ENCODE measurements around the gene TIMM44.

Gene TIMM44

DNA sequence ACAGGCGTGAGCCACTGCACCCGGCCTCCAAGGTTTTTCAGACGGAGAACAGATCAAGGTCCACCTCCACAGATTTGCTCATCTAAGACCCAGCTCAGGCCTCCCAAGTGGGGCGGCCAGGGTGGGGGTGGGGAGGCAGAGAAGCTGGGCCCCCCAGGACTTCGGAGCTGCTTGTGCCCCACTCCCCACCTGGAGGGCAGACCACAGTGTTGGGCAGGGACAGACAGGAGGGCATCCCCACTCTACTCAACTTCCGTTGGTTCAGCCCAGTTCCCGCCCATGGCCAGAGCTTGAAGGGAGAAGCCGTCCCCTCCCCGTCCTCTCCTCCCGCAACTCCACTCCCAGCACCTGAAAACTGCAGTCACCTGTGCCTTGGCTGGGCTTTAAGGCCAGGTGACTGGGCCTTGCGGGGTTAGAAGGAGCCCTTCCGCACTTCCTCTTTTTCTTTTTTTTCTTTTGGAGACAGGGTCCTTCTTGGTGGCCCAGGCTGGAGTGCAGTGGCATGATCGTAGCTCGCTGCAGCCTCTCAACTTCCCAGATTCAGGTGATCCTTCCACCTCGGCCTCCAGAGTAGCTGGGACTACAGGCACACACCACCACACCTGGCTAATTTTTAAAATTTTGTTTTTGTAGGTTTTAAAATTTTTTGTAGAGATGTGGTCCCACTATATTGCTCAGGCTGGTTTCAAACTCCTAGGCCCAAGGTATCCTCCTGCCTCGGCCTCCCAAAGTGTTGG, 55.9 kb downstream of the TIMM44 start (continued):
- TF ChIP-seq, protein P1, sequence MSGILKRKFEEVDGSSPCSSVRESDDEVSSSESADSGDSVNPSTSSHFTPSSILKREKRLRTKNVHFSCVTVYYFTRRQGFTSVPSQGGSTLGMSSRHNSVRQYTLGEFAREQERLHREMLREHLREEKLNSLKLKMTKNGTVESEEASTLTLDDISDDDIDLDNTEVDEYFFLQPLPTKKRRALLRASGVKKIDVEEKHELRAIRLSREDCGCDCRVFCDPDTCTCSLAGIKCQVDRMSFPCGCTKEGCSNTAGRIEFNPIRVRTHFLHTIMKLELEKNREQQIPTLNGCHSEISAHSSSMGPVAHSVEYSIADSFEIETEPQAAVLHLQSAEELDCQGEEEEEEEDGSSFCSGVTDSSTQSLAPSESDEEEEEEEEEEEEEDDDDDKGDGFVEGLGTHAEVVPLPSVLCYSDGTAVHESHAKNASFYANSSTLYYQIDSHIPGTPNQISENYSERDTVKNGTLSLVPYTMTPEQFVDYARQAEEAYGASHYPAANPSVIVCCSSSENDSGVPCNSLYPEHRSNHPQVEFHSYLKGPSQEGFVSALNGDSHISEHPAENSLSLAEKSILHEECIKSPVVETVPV (CRISPR knock-in tag; IDR thresholded peaks at IDR 0.05) = no peak
- TF ChIP-seq ZNF565 (CRISPR knock-in tag; conservative IDR thresholded peaks at IDR 0.05; ENCODE audit: low read depth) = no peak
- TF ChIP-seq ARNTL (CRISPR knock-in tag; IDR thresholded peaks at IDR 0.05; ENCODE audit: borderline replicate concordance, low read depth) = no peak
- no peak for TF ChIP-seq RARB (CRISPR knock-in tag; IDR thresholded peaks at IDR 0.05)
- TF ChIP-seq, protein P2, sequence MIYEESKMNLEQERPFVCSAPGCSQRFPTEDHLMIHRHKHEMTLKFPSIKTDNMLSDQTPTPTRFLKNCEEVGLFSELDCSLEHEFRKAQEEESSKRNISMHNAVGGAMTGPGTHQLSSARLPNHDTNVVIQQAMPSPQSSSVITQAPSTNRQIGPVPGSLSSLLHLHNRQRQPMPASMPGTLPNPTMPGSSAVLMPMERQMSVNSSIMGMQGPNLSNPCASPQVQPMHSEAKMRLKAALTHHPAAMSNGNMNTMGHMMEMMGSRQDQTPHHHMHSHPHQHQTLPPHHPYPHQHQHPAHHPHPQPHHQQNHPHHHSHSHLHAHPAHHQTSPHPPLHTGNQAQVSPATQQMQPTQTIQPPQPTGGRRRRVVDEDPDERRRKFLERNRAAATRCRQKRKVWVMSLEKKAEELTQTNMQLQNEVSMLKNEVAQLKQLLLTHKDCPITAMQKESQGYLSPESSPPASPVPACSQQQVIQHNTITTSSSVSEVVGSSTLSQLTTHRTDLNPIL (CRISPR knock-in tag; IDR thresholded peaks at IDR 0.05; ENCODE audit: low read depth) = no peak
- TF ChIP-seq ISL1 (CRISPR knock-in tag; IDR thresholded peaks at IDR 0.05) = no peak
- no peak for TF ChIP-seq GLIS3 (CRISPR knock-in tag; IDR thresholded peaks at IDR 0.05)

DNA sequence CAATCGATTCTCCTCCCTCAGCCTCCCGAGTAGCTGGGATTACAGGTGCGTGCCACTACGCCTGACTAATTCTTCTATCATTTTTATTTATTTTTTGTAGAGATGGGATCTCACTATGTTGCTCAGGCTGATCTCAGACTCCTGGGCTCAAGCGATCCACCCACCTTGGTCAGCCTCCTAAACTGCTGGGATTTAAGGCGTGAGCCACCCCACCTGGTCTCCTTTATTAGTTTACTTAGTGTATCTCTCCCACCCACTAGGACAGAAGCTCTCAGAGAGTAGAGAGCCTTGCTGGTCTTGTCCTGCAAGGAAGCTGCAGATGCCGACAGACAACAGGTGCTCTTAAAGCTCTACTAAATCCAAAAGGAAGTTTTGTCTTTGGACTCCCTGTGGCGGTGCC, 57.6 kb downstream of the TIMM44 start:
- TF ChIP-seq GLIS3 (CRISPR knock-in tag; IDR thresholded peaks at IDR 0.05) (no peak), RARB (CRISPR knock-in tag; IDR thresholded peaks at IDR 0.05) (no peak), ISL1 (CRISPR knock-in tag; IDR thresholded peaks at IDR 0.05) (no peak), ZFP3 (CRISPR knock-in tag; IDR thresholded peaks at IDR 0.05) (no peak), ZFP30 (CRISPR knock-in tag; IDR thresholded peaks at IDR 0.05) (no peak), ZC3H10 (CRISPR knock-in tag; IDR thresholded peaks at IDR 0.05) (no peak), ZNF70 (CRISPR knock-in tag; IDR thresholded peaks at IDR 0.05) (no peak), BACH2 (CRISPR knock-in tag; IDR thresholded peaks at IDR 0.05; ENCODE audit: borderline replicate concordance) (no peak)
- TF ChIP-seq, protein P3, sequence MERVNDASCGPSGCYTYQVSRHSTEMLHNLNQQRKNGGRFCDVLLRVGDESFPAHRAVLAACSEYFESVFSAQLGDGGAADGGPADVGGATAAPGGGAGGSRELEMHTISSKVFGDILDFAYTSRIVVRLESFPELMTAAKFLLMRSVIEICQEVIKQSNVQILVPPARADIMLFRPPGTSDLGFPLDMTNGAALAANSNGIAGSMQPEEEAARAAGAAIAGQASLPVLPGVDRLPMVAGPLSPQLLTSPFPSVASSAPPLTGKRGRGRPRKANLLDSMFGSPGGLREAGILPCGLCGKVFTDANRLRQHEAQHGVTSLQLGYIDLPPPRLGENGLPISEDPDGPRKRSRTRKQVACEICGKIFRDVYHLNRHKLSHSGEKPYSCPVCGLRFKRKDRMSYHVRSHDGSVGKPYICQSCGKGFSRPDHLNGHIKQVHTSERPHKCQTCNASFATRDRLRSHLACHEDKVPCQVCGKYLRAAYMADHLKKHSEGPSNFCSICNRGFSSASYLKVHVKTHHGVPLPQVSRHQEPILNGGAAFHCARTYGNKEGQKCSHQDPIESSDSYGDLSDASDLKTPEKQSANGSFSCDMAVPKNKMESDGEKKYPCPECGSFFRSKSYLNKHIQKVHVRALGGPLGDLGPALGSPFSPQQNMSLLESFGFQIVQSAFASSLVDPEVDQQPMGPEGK (CRISPR knock-in tag; IDR thresholded peaks at IDR 0.05; ENCODE audit: borderline replicate concordance) = no peak
- TF ChIP-seq, protein P2 (CRISPR knock-in tag; IDR thresholded peaks at IDR 0.05; ENCODE audit: low read depth) = no peak
- TF ChIP-seq, protein P4, sequence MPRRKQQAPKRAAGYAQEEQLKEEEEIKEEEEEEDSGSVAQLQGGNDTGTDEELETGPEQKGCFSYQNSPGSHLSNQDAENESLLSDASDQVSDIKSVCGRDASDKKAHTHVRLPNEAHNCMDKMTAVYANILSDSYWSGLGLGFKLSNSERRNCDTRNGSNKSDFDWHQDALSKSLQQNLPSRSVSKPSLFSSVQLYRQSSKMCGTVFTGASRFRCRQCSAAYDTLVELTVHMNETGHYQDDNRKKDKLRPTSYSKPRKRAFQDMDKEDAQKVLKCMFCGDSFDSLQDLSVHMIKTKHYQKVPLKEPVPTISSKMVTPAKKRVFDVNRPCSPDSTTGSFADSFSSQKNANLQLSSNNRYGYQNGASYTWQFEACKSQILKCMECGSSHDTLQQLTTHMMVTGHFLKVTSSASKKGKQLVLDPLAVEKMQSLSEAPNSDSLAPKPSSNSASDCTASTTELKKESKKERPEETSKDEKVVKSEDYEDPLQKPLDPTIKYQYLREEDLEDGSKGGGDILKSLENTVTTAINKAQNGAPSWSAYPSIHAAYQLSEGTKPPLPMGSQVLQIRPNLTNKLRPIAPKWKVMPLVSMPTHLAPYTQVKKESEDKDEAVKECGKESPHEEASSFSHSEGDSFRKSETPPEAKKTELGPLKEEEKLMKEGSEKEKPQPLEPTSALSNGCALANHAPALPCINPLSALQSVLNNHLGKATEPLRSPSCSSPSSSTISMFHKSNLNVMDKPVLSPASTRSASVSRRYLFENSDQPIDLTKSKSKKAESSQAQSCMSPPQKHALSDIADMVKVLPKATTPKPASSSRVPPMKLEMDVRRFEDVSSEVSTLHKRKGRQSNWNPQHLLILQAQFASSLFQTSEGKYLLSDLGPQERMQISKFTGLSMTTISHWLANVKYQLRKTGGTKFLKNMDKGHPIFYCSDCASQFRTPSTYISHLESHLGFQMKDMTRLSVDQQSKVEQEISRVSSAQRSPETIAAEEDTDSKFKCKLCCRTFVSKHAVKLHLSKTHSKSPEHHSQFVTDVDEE (CRISPR knock-in tag; IDR thresholded peaks at IDR 0.05) = no peak
- TF ChIP-seq, protein P1 (CRISPR knock-in tag; IDR thresholded peaks at IDR 0.05) = no peak
- ATAC-seq = no peak

DNA sequence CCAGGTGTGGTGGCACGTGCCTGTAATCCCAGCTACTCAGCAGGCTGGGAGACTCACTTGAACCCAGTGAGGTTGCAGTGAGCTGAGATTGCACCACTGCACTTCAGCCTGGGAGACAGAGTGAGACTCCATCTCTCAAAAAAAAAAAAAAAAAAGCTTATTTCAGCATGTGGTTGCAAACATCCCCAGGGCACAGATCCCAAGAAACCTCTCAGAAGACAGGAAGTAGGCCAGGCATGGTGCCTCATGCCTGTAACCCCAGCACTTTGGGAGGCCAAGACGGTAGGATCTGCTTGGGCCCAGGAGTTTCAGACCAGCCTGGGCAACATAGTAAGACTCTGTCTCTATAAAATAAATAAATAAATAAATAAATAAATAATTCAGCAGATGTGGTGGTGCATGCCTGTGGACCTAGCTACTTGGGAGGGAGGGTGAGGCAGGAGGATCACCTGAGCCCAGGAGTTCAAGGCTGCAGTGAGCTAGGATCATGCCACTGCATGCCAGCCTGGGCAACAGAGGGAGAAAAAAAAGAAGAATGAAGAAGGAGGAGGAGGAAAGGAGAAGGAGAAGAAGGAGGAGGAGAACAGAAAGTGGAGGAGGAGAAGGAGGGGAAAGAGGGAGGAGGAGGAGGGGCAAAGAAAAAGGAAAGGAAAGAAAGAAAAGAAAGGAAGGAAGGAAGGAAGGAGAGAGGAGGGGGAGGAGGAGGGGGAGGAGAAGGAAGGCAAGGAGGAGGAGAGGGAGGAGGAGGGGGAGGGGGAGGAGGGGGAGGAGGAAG, 59.5 kb downstream of the TIMM44 start:
- ATAC-seq = no peak

More for the DNA sequence above, 59.5 kb downstream of the TIMM44 start:
- no peak for TF ChIP-seq ZFP30 (CRISPR knock-in tag; IDR thresholded peaks at IDR 0.05)
- no peak for TF ChIP-seq ISL1 (CRISPR knock-in tag; IDR thresholded peaks at IDR 0.05)
- no peak for TF ChIP-seq TOX (CRISPR knock-in tag; IDR thresholded peaks at IDR 0.05; ENCODE audit: borderline replicate concordance)
- TF ChIP-seq GLIS3 (CRISPR knock-in tag; IDR thresholded peaks at IDR 0.05) = no peak
- no peak for TF ChIP-seq ZNF8 (CRISPR knock-in tag; IDR thresholded peaks at IDR 0.05)
- TF ChIP-seq, protein P3 (CRISPR knock-in tag; IDR thresholded peaks at IDR 0.05; ENCODE audit: borderline replicate concordance) = no peak
- no peak for TF ChIP-seq ZNF565 (CRISPR knock-in tag; conservative IDR thresholded peaks at IDR 0.05; ENCODE audit: low read depth)
- no peak for TF ChIP-seq PPARA (CRISPR knock-in tag; IDR thresholded peaks at IDR 0.05; ENCODE audit: borderline replicate concordance)
- TF ChIP-seq TCF4 (CRISPR knock-in tag; IDR thresholded peaks at IDR 0.05; ENCODE audit: borderline replicate concordance) = no peak
- TF ChIP-seq RARB (CRISPR knock-in tag; IDR thresholded peaks at IDR 0.05) = no peak
- no peak for TF ChIP-seq ARNTL (CRISPR knock-in tag; IDR thresholded peaks at IDR 0.05; ENCODE audit: borderline replicate concordance, low read depth)
